Progenitor cell of endocrine pancreas (in vitro differentiated cells): ENCODE data around the gene TRIM44. TPM values are rescaled to one million over a fixed set of nuclear protein-coding genes. Genes with fewer than 3 reads are reported as not detected.

ENCODE experiments used
- DNase-seq: peaks from one replicate; pipeline ENCODE4 v3.0.0; 2021; ENCODE audit warnings: low spot score; ENCODE audit not compliant: unreplicated experiment
- H3K27ac Mint-ChIP-seq: 2 replicates; pipeline ENCODE4 v1.8.0; 2021; ENCODE audit warnings: mild to moderate bottlenecking, moderate library complexity, mixed read lengths
- H3K27me3 Mint-ChIP-seq: 2 replicates; pipeline ENCODE4 v1.8.0; 2021; ENCODE audit warnings: mixed read lengths
- H3K36me3 Mint-ChIP-seq: 2 replicates; pipeline ENCODE4 v1.8.0; 2022; ENCODE audit warnings: mixed read lengths; ENCODE audit not compliant: insufficient read depth
- H3K4me1 Mint-ChIP-seq: 2 replicates; pipeline ENCODE4 v1.8.0; 2021; ENCODE audit warnings: low read depth, mixed read lengths
- H3K4me3 Mint-ChIP-seq: 2 replicates; pipeline ENCODE4 v1.8.0; 2021; ENCODE audit warnings: low read depth, mild to moderate bottlenecking, moderate library complexity, mixed read lengths
- H3K9me3 Mint-ChIP-seq: 2 replicates; pipeline ENCODE4 v1.8.0; 2021; ENCODE audit warnings: low read depth, mixed read lengths
- CTCF ChIP-seq: fragments of 200-600 bp; sonication (generic); IDR thresholded peaks from one replicate; pipeline ENCODE4 v1.5.0; 2021; ENCODE audit warnings: antibody characterized with exemption, mild to moderate bottlenecking; ENCODE audit not compliant: unreplicated experiment
- total RNA-seq: library from RNA; stranded (reverse); gene quantifications from 2 replicates; pipeline ENCODE4 v1.2.1, GENCODE V29; 2021

The TRIM44 gene
- total RNA-seq, 1 donor from 2014 or later = 65.1 TPM

- Mint-ChIP-seq H3K4me3 (no peak overlapping the region), H3K4me1 (peaks cover 18% of the 10 kb centered on the region), H3K27me3 (no peaks in the 10 kb centered on the region), H3K36me3 (peaks cover 10% of the 10 kb centered on the region), H3K9me3 (peaks cover 12% of the 10 kb centered on the region), H3K27ac (no peak overlapping the region)
- DNase-seq = no peak
- no peak for TF ChIP-seq CTCF
Measured at GRCh38 chr11:35781861-35782470, 119.4 kb downstream of the TRIM44 start.

- H3K9me3 Mint-ChIP-seq = peaks cover 6% of the 10 kb centered on the region
- H3K4me3 Mint-ChIP-seq = no peak overlapping the region
- no peak for DNase-seq
- H3K27ac Mint-ChIP-seq = no peak overlapping the region
- no peak for TF ChIP-seq CTCF
- peaks cover 6% of the 10 kb centered on the region for H3K36me3 Mint-ChIP-seq
- peaks cover 18% of the 10 kb centered on the region for H3K4me1 Mint-ChIP-seq
- H3K27me3 Mint-ChIP-seq = no peaks in the 10 kb centered on the region
Measured at GRCh38 chr11:35783809-35784208, 121.2 kb downstream of the TRIM44 start.

- H3K27ac Mint-ChIP-seq = no peak overlapping the region
- H3K9me3 Mint-ChIP-seq = no peaks in the 10 kb centered on the region
- H3K36me3 Mint-ChIP-seq = no peaks in the 10 kb centered on the region
- no peak overlapping the region for H3K4me3 Mint-ChIP-seq
- peaks cover 18% of the 10 kb centered on the region for H3K4me1 Mint-ChIP-seq
- no peak for TF ChIP-seq CTCF
- DNase-seq = no peak
- H3K27me3 Mint-ChIP-seq = no peaks in the 10 kb centered on the region
Measured at GRCh38 chr11:35784699-35785098, 122.1 kb downstream of the TRIM44 start.

GRCh38 chr11:35785287-35786167, 123.0 kb downstream of the TRIM44 start:
- H3K27ac Mint-ChIP-seq = no peak overlapping the region
- no peak for DNase-seq
- no peak overlapping the region for H3K4me3 Mint-ChIP-seq
- H3K4me1 Mint-ChIP-seq = peaks cover 18% of the 10 kb centered on the region
- no peak for TF ChIP-seq CTCF
- no peaks in the 10 kb centered on the region for H3K9me3 Mint-ChIP-seq
- H3K36me3 Mint-ChIP-seq = no peaks in the 10 kb centered on the region
- no peaks in the 10 kb centered on the region for H3K27me3 Mint-ChIP-seq

- DNase-seq = no peak
- H3K9me3 Mint-ChIP-seq = no peaks in the 10 kb centered on the region
- H3K27me3 Mint-ChIP-seq = no peaks in the 10 kb centered on the region
- peak overlapping the region; percentile 35 for H3K27ac Mint-ChIP-seq
- TF ChIP-seq CTCF = no peak
- no peaks in the 10 kb centered on the region for H3K36me3 Mint-ChIP-seq
- peaks cover 17% of the 10 kb centered on the region for H3K4me1 Mint-ChIP-seq
- no peak overlapping the region for H3K4me3 Mint-ChIP-seq
Measured at GRCh38 chr11:35786188-35786587, 123.6 kb downstream of the TRIM44 start.
